NOMO-1 (cell line): Measurements from ENCODE around the gene RTN1.
"Not testable (repeated sequence)": the region's sequence is repeated elsewhere in the genome, so short reads cannot be mapped to it uniquely, and the experiment has no call there.

ENCODE experiments used
- DNase-seq, 2 experiments: peaks; one replicate each; lab custom pipeline; 2025; ENCODE audit not compliant: unreplicated experiment in 2 of 2; lab: John Stamatoyannopoulos, UW

RTN1 gene

DNA sequence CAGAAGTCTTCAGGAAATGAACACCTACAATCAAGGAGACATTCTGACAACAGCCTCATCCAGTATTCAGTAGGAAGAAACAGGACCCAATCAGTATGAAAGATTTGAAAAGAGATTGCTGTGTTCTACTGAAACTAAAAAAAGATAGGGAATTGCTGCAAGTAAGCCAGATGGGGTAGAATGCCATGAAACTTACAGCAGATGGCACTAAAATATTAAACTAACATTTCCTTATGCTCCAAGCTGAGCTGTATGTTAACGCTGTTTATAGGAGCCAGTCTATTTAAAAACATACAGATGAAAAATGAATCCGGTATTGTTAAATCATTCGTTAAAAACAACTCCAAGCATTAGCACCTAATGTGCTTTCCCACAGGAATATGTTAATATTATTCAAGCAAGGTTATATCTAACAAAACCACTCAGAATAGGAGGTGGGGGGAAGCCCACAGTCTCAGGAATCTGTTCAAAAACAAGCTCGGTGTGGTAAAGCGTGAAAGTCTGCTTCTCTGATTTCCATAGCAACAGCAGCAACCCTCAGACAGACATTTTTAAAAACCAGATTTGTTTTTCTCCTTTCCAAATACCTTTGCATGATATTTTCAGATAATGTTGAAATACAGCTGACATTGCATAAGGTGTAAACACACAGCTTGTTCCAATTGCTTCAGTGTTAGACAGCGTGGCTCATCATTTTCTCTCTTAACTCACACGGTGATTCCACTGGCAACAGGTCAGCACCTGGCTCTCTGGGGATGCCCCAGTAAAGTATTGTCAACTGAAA, 162.6 kb downstream of the RTN1 start:
- no peak for DNase-seq

DNA sequence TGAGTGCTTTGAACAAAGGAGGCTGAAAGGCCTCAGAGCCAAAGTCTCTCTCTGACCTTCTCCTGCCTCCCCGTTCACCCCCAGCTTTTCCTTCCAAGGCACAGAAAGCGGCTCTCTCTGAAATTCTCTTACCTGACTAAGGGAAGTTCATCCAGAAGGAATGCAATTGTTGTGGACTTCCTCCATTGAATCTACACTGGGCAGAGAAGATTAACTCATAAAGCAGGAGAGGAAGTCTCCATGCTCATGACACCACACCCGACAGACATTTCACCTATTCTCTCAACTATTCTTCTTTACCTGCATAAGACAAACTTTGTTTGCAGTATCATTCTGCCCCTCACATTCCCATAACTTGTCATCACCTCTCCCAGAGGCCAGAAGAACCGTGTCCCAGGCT, 164.7 kb downstream of the RTN1 start:
- DNase-seq: no peak

DNA sequence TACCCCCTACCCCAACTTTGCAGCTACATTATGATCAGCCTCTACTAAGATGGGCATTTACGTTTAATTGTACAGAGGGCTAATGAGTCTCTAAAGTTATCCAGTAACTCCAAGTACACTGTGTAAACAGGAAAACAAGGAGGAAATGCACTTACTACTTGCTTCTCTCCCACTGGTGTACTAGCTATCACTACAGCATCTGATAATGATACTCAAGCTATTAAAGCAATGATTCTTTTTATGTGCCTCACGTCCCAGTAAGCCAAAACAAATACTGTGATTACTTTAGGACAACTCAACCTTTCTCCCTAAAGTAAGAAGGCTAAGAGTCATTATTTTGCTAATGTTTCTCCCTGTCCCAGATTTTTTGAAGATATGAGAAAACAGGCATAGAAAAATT, 165.3 kb downstream of the RTN1 start:
- DNase-seq: no peak

GRCh38 chr14:59704054-59704645, 166.4 kb downstream of the RTN1 start:
- DNase-seq: peak in 1 of 2 experiments; percentile 38

DNA sequence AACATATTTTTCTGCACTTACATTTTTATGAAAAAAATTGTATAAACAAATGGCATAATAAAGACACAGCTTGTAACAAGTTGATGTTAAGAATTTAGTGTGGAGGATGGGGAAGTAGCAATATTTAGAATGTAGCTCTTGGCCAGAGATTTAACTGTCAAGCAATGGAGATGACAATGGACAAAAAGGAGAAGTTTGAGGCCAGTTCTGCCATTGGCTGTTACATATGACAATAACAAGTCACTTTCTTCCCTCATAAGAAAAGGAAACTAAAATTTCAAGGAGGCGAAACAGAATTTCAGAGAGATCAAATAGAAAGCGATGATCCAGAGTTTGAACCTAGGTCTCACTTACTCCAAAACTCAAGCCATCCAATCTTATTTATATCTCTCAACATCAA, 171.1 kb downstream of the RTN1 start:
- peak; percentile 62 to 68 for DNase-seq

DNA sequence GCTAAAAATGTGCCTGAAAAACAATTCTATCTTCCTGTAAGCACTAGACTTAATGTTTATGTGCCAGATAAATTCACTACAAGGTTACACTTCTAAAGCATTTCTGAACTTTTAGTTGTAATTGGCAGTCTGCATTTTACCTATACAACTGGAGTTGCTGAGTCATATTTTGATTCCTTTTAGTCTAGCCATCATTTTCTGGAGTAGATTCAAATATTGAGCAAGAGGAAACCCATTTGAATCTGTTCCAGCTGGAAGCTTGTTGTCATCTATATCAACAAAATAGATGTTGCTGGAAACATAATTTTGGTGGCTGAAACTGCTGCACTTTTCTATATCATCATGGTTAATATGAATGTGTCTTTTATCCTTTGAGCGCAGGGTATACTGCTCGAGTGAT, 171.8 kb downstream of the RTN1 start:
- no peak for DNase-seq

DNA sequence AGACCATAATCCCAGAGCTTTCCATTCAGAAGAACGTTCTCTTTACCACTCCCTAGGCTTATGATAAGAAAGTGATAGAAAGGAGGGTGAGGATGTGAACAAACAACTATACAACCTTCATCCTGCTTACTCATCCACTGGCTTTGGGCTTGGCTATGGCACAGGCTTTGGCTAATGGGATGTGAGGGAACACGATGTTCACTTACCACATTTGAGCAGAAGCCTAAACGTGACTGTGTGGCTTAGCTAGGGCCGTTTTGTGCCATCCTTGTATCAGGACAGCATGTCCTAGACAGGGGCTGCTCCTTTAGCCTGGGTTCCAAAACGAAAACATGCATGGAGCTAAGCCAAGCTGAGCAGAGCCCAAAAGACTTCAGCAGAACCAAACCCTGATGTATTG, 175.4 kb downstream of the RTN1 start:
- DNase-seq: no peak

- no peak for DNase-seq
These were observed 179.3 kb downstream of the RTN1 start for GRCh38 chr14:59691266-59691665.

GRCh38 chr14:59690426-59690825, 180.2 kb downstream of the RTN1 start:
- no peak for DNase-seq

GRCh38 chr14:59688224-59689170, 182.1 kb downstream of the RTN1 start:
- DNase-seq: peak; percentile 17 to 25

DNA sequence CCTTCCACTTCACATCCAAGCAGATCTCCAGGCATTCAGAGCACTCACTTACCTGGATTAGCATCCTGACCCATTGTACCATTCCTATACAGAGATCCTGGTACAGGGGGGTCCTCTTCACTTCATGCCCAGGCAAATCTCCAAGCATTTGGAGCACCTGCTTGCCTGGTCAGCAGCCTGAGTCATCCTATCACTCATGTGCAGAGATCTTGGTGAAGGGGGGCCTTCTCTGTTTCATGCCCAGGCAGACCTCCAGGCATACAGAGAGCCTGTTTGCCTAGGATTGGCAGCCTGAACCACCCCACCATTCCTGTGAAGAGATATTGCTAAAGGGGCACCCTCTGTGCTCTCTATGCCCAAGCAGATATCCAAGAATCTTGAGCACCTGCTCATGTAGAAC, 182.9 kb downstream of the RTN1 start:
- DNase-seq: no peak

GRCh38 chr14:59679872-59680271, 190.7 kb downstream of the RTN1 start:
- DNase-seq: no peak

GRCh38 chr14:59678352-59678751, 192.2 kb downstream of the RTN1 start:
- no peak for DNase-seq

DNA sequence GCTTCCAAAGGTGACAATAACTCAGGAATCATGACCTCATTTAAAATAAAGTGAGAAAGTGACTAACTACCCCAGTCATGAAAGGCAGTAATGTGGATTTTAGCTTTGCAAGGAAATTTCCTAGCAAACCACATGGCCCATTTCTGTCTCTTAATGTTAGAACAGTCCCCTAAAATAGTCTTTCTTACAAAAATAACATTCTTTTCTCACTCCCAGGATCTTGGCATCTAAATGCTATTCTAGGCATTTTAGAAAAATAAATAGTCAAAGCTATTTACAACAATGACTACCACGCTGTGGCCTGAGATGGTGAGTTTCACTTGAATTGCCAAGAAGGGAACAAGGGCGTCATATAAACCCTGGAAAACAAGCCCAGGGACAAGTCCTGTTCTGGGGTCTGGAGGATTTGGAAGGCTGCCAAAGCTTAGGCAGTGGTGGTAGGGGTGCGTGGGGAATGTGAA, 192.8 kb downstream of the RTN1 start:
- no peak for DNase-seq

DNA sequence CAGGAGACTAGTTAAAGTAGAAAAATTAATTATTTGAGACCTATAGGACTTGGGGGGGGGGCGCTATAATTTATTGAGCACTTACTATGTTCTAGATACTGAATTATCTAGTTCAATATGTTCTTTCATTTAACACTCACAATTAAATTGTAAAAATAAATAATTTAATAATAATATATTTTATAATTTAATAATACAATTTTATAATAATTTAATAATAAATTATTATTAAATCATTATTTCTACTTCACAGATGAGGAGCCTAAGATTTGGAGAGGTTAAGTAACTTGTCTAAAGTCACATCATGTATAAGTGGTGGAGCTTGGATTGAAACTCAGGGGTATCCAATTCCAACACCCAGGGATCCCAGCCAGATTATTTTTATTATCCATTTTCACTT, 195.2 kb downstream of the RTN1 start:
- DNase-seq: no peak

- DNase-seq: no peak
These were observed 205.8 kb downstream of the RTN1 start for GRCh38 chr14:59664741-59665140.

- no peak for DNase-seq
These were observed 212.8 kb downstream of the RTN1 start for GRCh38 chr14:59657769-59658168.

DNA sequence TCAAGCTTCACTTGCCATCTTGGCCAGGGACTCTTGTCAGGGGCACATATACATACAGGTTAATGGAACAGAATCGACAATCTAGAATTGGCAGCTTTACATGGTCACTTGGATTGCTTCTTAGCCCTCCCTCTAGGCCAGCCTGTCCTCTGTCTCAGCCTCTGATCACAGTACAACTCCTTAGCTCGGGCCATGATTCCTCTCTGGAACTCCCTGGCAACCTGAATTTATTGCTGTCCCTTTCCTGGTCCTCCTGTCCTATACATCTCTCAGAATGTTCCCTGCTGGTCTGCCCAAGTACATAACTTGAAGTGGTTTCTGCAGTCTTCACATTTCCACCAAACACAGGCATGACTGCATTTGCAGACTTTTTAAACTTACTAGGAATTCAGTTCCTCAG, 214.1 kb downstream of the RTN1 start:
- DNase-seq: no peak

- DNase-seq: not testable (repeated sequence)
These were observed 216.4 kb downstream of the RTN1 start for GRCh38 chr14:59654131-59654530.

- not testable (repeated sequence) for DNase-seq
These were observed 223.7 kb downstream of the RTN1 start for GRCh38 chr14:59646832-59647231.

- DNase-seq: no peak
These were observed 231.7 kb downstream of the RTN1 start for GRCh38 chr14:59638885-59639284.
